ENCODE data around the gene USH2A.

GRCh38 chr1:215895893-215896292 is 527.4 kb downstream of the USH2A start:
- TF ChIP-seq EZH2phosphoT487 (IDR thresholded peaks at IDR 0.05; ENCODE audit: borderline replicate concordance) (no peak), POLR2A (IDR thresholded peaks at IDR 0.05; ENCODE audit: borderline replicate concordance, extremely low read depth, insufficient read depth, insufficient read length) (no peak), CTCF (IDR thresholded peaks at IDR 0.05 in 2 of 3, conservative IDR thresholded peaks at IDR 0.05 in 1 of 3; ENCODE audit: borderline replicate concordance in 1 of 3, insufficient read depth in 1 of 3, low read depth in 2 of 3, low read length in 2 of 3) (no peak), EZH2 (IDR thresholded peaks at IDR 0.05) (no peak), ZNF274 (IDR thresholded peaks at IDR 0.05; ENCODE audit: low read depth, low read length) (no peak), RAD21 (IDR thresholded peaks at IDR 0.05; ENCODE audit: low read depth) (no peak), SP1 (IDR thresholded peaks at IDR 0.05; ENCODE audit: low read depth) (no peak), POLR2AphosphoS5 (IDR thresholded peaks at IDR 0.05; ENCODE audit: low read depth, low read length) (no peak), SRF (IDR thresholded peaks at IDR 0.05; ENCODE audit: low read depth) (no peak)
- TF ChIP-seq, protein P1, sequence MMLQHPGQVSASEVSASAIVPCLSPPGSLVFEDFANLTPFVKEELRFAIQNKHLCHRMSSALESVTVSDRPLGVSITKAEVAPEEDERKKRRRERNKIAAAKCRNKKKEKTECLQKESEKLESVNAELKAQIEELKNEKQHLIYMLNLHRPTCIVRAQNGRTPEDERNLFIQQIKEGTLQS (IDR thresholded peaks at IDR 0.05) = no peak

Data from HCT116 (cell line).